H1 (cell line): ENCODE measurements around the gene GHRHR. TPM values are rescaled to one million over a fixed set of nuclear protein-coding genes. Genes with fewer than 3 reads are reported as not detected.

Experiments used
- CTCF ChIA-PET: fragments of 300-600 bp; sonication (Branson Sonifier 250); formaldehyde crosslinking; loops from one replicate; lab custom pipeline; 2021; ENCODE audit not compliant: partially characterized antibody; lab: Charles Lee
- POLR2A ChIA-PET: fragments of 300-600 bp; sonication (Branson Sonifier 250); formaldehyde crosslinking; loops from one replicate; lab custom pipeline; 2021; ENCODE audit warnings: inconsistent platforms; ENCODE audit not compliant: partially characterized antibody; lab: Charles Lee
- DNase-seq, 2 experiments: peaks; one replicate each; pipeline versions ENCODE4 v3.0.0 to v3.0.0-alpha.2; 2010 to 2022; ENCODE audit warnings: low spot score in 2 of 2, low read depth in 1 of 2, mixed read lengths in 1 of 2
- FAIRE-seq: peaks from 2 replicates; lab custom pipeline; 2011; peaks lifted over from hg19 to GRCh38; lab: Jason Lieb, UNC
- H2AFZ ChIP-seq: 2 replicates; pipeline ENCODE4 v1.8.1; 2012; ENCODE audit warnings: low read length, inconsistent platforms
- H2AK5ac ChIP-seq: 2 replicates; pipeline ENCODE4 v1.6.1; 2013; ENCODE audit warnings: low read depth, low read length
- H2BK120ac ChIP-seq: replicated peaks from 2 replicates; pipeline ENCODE3; 2013; ENCODE audit warnings: low read depth, low read length, inconsistent platforms
- H2BK12ac ChIP-seq: 2 replicates; pipeline ENCODE4 v1.6.1; 2013; ENCODE audit warnings: low read depth, low read length
- H2BK15ac ChIP-seq: 2 replicates; pipeline ENCODE4 v1.6.1; 2013; ENCODE audit warnings: low read length
- H2BK20ac ChIP-seq: 2 replicates; pipeline ENCODE4 v1.6.1; 2013; ENCODE audit warnings: low read length
- H2BK5ac ChIP-seq: 2 replicates; pipeline ENCODE4 v1.6.1; 2013; ENCODE audit warnings: low read depth, low read length
- H3K14ac ChIP-seq: 2 replicates; pipeline ENCODE4 v1.6.1; 2013; ENCODE audit warnings: inconsistent platforms; ENCODE audit not compliant: insufficient read length
- H3K18ac ChIP-seq: 2 replicates; pipeline ENCODE4 v1.6.1; 2013; ENCODE audit warnings: low read length; ENCODE audit errors: extremely low read depth
- H3K23ac ChIP-seq: 2 replicates; pipeline ENCODE4 v1.6.1; 2013; ENCODE audit warnings: inconsistent platforms; ENCODE audit not compliant: insufficient read length
- H3K23me2 ChIP-seq: 2 replicates; pipeline ENCODE4 v1.6.1; 2013; ENCODE audit warnings: low read depth, low read length
- H3K27ac ChIP-seq: 2 replicates; pipeline ENCODE4 v1.6.1; 2011; ENCODE audit warnings: low read depth, low read length, inconsistent platforms
- H3K27me3 ChIP-seq, 4 experiments: replicated peaks in 1 of 4; 1 replicate in 1 of 4; 2 replicates in 3 of 4; pipeline versions ENCODE4 v1.6.1 to v1.8.1; 2011 to 2013; ENCODE audit warnings: low read length in 3 of 4, mild to moderate bottlenecking in 3 of 4, inconsistent platforms in 2 of 4, mixed read lengths in 2 of 4, moderate library complexity in 1 of 4; ENCODE audit not compliant: control insufficient read depth in 3 of 4, insufficient read depth in 3 of 4; ENCODE audit errors: extremely low read depth in 1 of 4
- H3K36me3 ChIP-seq, 4 experiments: 2 replicates each; pipeline versions ENCODE4 v1.6.1 to v1.8.1; 2011 to 2013; ENCODE audit warnings: mild to moderate bottlenecking in 4 of 4, low read length in 3 of 4, moderate library complexity in 2 of 4, control low read depth in 1 of 4, inconsistent platforms in 1 of 4; ENCODE audit not compliant: insufficient read depth in 4 of 4, control insufficient read depth in 2 of 4
- H3K4ac ChIP-seq: replicated peaks from 2 replicates; pipeline ENCODE3; 2013; ENCODE audit warnings: low read length, low read depth, mixed read lengths, inconsistent platforms; ENCODE audit not compliant: insufficient read length
- H3K4me1 ChIP-seq, 4 experiments: replicated peaks in 1 of 4; 1 replicate in 1 of 4; 2 replicates in 3 of 4; pipeline versions ENCODE4 v1.6.1 to v1.8.1; 2011 to 2013; ENCODE audit warnings: low read length in 3 of 4, inconsistent platforms in 2 of 4, mixed read lengths in 1 of 4; ENCODE audit not compliant: insufficient read depth in 4 of 4, control insufficient read depth in 3 of 4
- H3K4me2 ChIP-seq, 2 experiments: 2 replicates each; pipeline versions ENCODE4 v1.6.1 to v1.8.1; 2011 to 2013; ENCODE audit warnings: low read depth in 2 of 2, low read length in 2 of 2, control low read depth in 1 of 2, inconsistent platforms in 1 of 2, mild to moderate bottlenecking in 1 of 2; ENCODE audit not compliant: insufficient read depth in 1 of 2
- H3K4me3 ChIP-seq, 4 experiments: fragments of 200-600, 300-600 bp in 1 of 4; sonication (generic), shearing (Covaris generic), sonication (Bioruptor Twin) in 1 of 4; 2 replicates each; pipeline versions ENCODE4 v1.5.1 to v1.8.1; 2011 to 2016; ENCODE audit warnings: low read length in 4 of 4, low read depth in 3 of 4, control low read depth in 2 of 4, inconsistent platforms in 2 of 4, mild to moderate bottlenecking in 2 of 4, mixed read lengths in 1 of 4, moderate library complexity in 1 of 4; ENCODE audit not compliant: insufficient read depth in 2 of 4; ENCODE audit errors: extremely low read depth in 1 of 4
- H3K56ac ChIP-seq: replicated peaks from 2 replicates; pipeline ENCODE3; 2013; ENCODE audit warnings: low read depth, mild to moderate bottlenecking, mixed read lengths, low read length, inconsistent platforms; ENCODE audit not compliant: insufficient read length
- H3K79me1 ChIP-seq: 2 replicates; pipeline ENCODE4 v1.6.1; 2013; ENCODE audit warnings: low read depth, low read length, control low read depth
- H3K79me2 ChIP-seq, 2 experiments: 2 replicates each; pipeline versions ENCODE4 v1.6.1 to v1.8.1; 2012 to 2013; ENCODE audit warnings: low read length in 2 of 2, mild to moderate bottlenecking in 2 of 2, inconsistent platforms in 1 of 2; ENCODE audit not compliant: insufficient read depth in 2 of 2, control insufficient read depth in 1 of 2
- H3K9ac ChIP-seq, 4 experiments: replicated peaks in 1 of 4; 1 replicate in 1 of 4; 2 replicates in 3 of 4; pipeline versions ENCODE4 v1.6.1 to v1.8.1; 2011 to 2013; ENCODE audit warnings: low read depth in 3 of 4, low read length in 3 of 4, control low read depth in 2 of 4, mild to moderate bottlenecking in 2 of 4, moderate library complexity in 2 of 4, inconsistent platforms in 1 of 4; ENCODE audit errors: extremely low read depth in 1 of 4
- H3K9me3 ChIP-seq, 2 experiments: 2 replicates each; pipeline versions ENCODE4 v1.6.1 to v1.8.1; 2012 to 2013; ENCODE audit warnings: mild to moderate bottlenecking in 2 of 2, moderate library complexity in 2 of 2, control low read depth in 1 of 2, inconsistent platforms in 1 of 2, low read depth in 1 of 2, low read length in 1 of 2, mixed read lengths in 1 of 2; ENCODE audit not compliant: insufficient read depth in 2 of 2
- H4K20me1 ChIP-seq, 2 experiments: replicated peaks in 1 of 2; 2 replicates each; pipeline versions ENCODE3 to v1.8.1; 2011 to 2013; ENCODE audit warnings: inconsistent platforms in 2 of 2, low read length in 2 of 2, mild to moderate bottlenecking in 1 of 2; ENCODE audit not compliant: insufficient read depth in 2 of 2, control insufficient read depth in 1 of 2
- H4K5ac ChIP-seq: 2 replicates; pipeline ENCODE4 v1.6.1; 2013; ENCODE audit warnings: low read length, low read depth, mixed read lengths, inconsistent platforms; ENCODE audit not compliant: insufficient read length
- H4K8ac ChIP-seq: 2 replicates; pipeline ENCODE4 v1.8.0; 2013; ENCODE audit warnings: mild to moderate bottlenecking, moderate library complexity, low read length, inconsistent platforms; ENCODE audit not compliant: insufficient read depth; ENCODE audit errors: extremely low read depth
- H4K91ac ChIP-seq: replicated peaks from 2 replicates; pipeline ENCODE3; 2013; ENCODE audit warnings: low read length, mixed read lengths, inconsistent platforms; ENCODE audit not compliant: insufficient read length
- ASH2L ChIP-seq: fragments of 200-600, 300-600 bp; sonication (generic); IDR thresholded peaks from one replicate; pipeline ENCODE4 v1.7.1; 2017; ENCODE audit warnings: low read length
- CEBPB ChIP-seq: IDR thresholded peaks from 2 replicates; pipeline ENCODE4 v1.6.1; 2012; ENCODE audit warnings: low read depth, low read length
- EGR1 ChIP-seq: IDR thresholded peaks from 2 replicates; pipeline ENCODE4 v1.6.1; 2011; ENCODE audit warnings: low read depth, low read length, borderline replicate concordance
- KDM1A ChIP-seq: fragments of 200-600, 300-600 bp; sonication (generic); IDR thresholded peaks from 2 replicates; pipeline ENCODE4 v1.7.1; 2016; ENCODE audit warnings: mild to moderate bottlenecking, low read length, borderline replicate concordance
- MAFK ChIP-seq: IDR thresholded peaks from 2 replicates; pipeline ENCODE4 v1.6.1; 2012; ENCODE audit warnings: low read depth, mild to moderate bottlenecking, improper control_type of control experiment, low read length
- NANOG ChIP-seq: IDR thresholded peaks from 2 replicates; pipeline ENCODE4 v1.6.1; 2011; ENCODE audit warnings: low read length, low read depth, mild to moderate bottlenecking, inconsistent platforms; ENCODE audit not compliant: insufficient read depth, poor library complexity, severe bottlenecking
- RFX5 ChIP-seq: IDR thresholded peaks from 2 replicates; pipeline ENCODE4 v1.6.1; 2011; ENCODE audit warnings: low read depth, low read length, improper control_type of control experiment, borderline replicate concordance
- RXRA ChIP-seq: IDR thresholded peaks from 2 replicates; pipeline ENCODE4 v1.6.1; 2011; ENCODE audit warnings: low read depth, mild to moderate bottlenecking, low read length, moderate library complexity; ENCODE audit not compliant: insufficient read depth
- SAP30 ChIP-seq: fragments of 300-600 bp; sonication (generic); IDR thresholded peaks from 2 replicates; pipeline ENCODE4 v1.7.1; 2012; ENCODE audit warnings: low read length, moderate library complexity, mild to moderate bottlenecking, inconsistent platforms; ENCODE audit not compliant: insufficient read depth, insufficient replicate concordance
- SP1 ChIP-seq: IDR thresholded peaks from 2 replicates; pipeline ENCODE4 v1.6.1; 2011; ENCODE audit warnings: low read depth, low read length
- TAF1 ChIP-seq: IDR thresholded peaks from 2 replicates; pipeline ENCODE4 v1.6.1; 2011; ENCODE audit warnings: mild to moderate bottlenecking, low read depth, low read length
- TAF7 ChIP-seq: optimal IDR thresholded peaks from 2 replicates; pipeline ENCODE3; 2011; ENCODE audit warnings: low read depth, mild to moderate bottlenecking, inconsistent platforms, low read length, moderate library complexity, borderline replicate concordance
- TCF12 ChIP-seq: IDR thresholded peaks from 2 replicates; pipeline ENCODE4 v1.6.1; 2011; ENCODE audit warnings: low read depth, mild to moderate bottlenecking, low read length
- YY1 ChIP-seq: IDR thresholded peaks from 2 replicates; pipeline ENCODE4 v1.6.1; 2011; ENCODE audit warnings: low read depth, mild to moderate bottlenecking, low read length
- WGBS, 2 experiments: shearing (Covaris generic) in 1 of 2; methylation state at CpG; one replicate each; pipeline versions ENCODE4 v1.1.6 to v1.1.7; 2013 to 2015; ENCODE audit warnings: low lambda C conversion rate in 2 of 2, mixed read lengths in 2 of 2, inconsistent platforms in 1 of 2, low coverage in 1 of 2, missing lambda C conversion rate in 1 of 2; ENCODE audit not compliant: insufficient replicate concordance in 2 of 2, insufficient coverage in 1 of 2, insufficient read length in 1 of 2; ENCODE audit errors: extremely low coverage in 1 of 2, missing lambda C conversion rate in 1 of 2; 5-methylcytosine and 5-hydroxymethylcytosine counted together
- polyA plus RNA-seq, 7 experiments: library from polyadenylated mRNA; depleted of rRNA in 3 of 7; stranded (reverse) in 5 of 7; unstranded in 2 of 7; fragments of >200 nt in 5 of 7; fragments of 200-250 nt in 2 of 7; gene quantifications; 1 replicate in 5 of 7; 2 replicates in 1 of 7; 4 replicates in 1 of 7; pipeline versions ENCODE4 v1.2.1 to v1.2.3, GENCODE V29; 2011 to 2013; ENCODE audit warnings: missing spikeins in 2 of 7, mixed read lengths in 2 of 7
- total RNA-seq: library from RNA; stranded (reverse); fragmentation: NEBNext Ultra II Directional; extraction: Animal tissue kit (Norgen Biotek cat#: 25700); gene quantifications from 2 replicates; pipeline ENCODE4 v1.2.1, GENCODE V29; 2021
- TF ChIP-seq, protein P1 (sequence below): IDR thresholded peaks from 2 replicates; pipeline ENCODE4 v1.6.1; 2012; ENCODE audit warnings: inconsistent platforms

Gene GHRHR
- total and polyA plus RNA-seq, 2 of the 8 experiments (the other 6 are each of a cell fraction or from before 2014, with no cell fraction given), result 0.60 to 6.5 TPM

DNA sequence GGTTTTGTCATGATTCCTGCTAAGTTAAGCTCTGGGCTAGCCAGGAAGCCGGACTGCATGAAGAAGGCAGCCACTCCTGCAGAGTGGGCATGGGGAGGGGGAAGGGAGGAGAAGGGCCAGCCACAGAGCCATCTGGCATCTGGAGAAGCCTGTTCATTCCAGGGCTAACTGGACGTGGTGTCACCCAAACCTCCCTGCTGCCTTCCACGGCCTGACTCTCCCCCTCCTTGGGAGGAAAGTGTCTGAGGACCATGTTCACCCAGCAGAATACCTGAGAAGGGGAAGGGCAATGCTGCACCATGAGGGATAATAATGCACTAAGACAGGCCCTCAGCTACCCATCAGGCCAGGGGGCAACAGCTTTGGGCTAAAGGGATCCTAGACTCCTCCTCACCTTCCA, 36.7 kb upstream of the GHRHR start:
- H2BK20ac ChIP-seq, result no peak overlapping the region
- 92% methylated on average over 2 of the region's 3 CpGs; no CpG with 5 or more reads in 1 of the 2 experiments for WGBS, 2 experiments
- CTCF ChIA-PET, result no interaction called here
- TF ChIP-seq NANOG (no peak), TAF7 (no peak), EGR1 (no peak), MAFK (no peak), ASH2L (no peak), SAP30 (no peak), RXRA (no peak), KDM1A (no peak), TAF1 (no peak), CEBPB (no peak), YY1 (no peak), TCF12 (no peak), RFX5 (no peak), SP1 (no peak)
- TF ChIP-seq, protein P1, sequence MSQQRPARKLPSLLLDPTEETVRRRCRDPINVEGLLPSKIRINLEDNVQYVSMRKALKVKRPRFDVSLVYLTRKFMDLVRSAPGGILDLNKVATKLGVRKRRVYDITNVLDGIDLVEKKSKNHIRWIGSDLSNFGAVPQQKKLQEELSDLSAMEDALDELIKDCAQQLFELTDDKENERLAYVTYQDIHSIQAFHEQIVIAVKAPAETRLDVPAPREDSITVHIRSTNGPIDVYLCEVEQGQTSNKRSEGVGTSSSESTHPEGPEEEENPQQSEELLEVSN, result no peak

More for the DNA sequence above, 36.7 kb upstream of the GHRHR start:
- H3K79me1 ChIP-seq, result no peaks in the 10 kb centered on the region
- H3K4me2 ChIP-seq, result no peak overlapping the region
- no peaks in the 10 kb centered on the region; a peak in 1 of 7 replicates for H3K27me3 ChIP-seq
- no peak overlapping the region for H2BK15ac ChIP-seq
- POLR2A ChIA-PET, result no interaction called here
- no peak overlapping the region for H2BK120ac ChIP-seq
- H3K4me1 ChIP-seq, result no peaks in the 10 kb centered on the region
- FAIRE-seq (no peak), DNase-seq (no peak)
- no peak overlapping the region for H3K18ac ChIP-seq
- no peak overlapping the region for H3K4ac ChIP-seq
- no peaks in the 10 kb centered on the region for H3K36me3 ChIP-seq
- no peaks in the 10 kb centered on the region for H3K79me2 ChIP-seq
- H3K9me3 ChIP-seq, result no peaks in the 10 kb centered on the region
- no peaks in the 10 kb centered on the region; the same call in 1 of the 2 replicates for H3K23me2 ChIP-seq
- H4K91ac ChIP-seq, result no peak overlapping the region
- no peak overlapping the region for H2BK5ac ChIP-seq
- no peak overlapping the region for H3K4me3 ChIP-seq
- no peak overlapping the region for H3K27ac ChIP-seq
- H2AFZ ChIP-seq, result no peak overlapping the region
- no peak overlapping the region for H4K8ac ChIP-seq
- no peak overlapping the region for H3K56ac ChIP-seq
- H4K5ac ChIP-seq, result no peak overlapping the region
- no peak overlapping the region for H2AK5ac ChIP-seq
- H3K9ac ChIP-seq, result no peak overlapping the region
- H4K20me1 ChIP-seq, result no peaks in the 10 kb centered on the region
- H3K14ac ChIP-seq, result no peak overlapping the region
- no peak overlapping the region for H3K23ac ChIP-seq
- no peak overlapping the region for H2BK12ac ChIP-seq
